HepG2 (cell line): ENCODE results near the gene FAM171A2. TPM values are rescaled to one million over a fixed set of nuclear protein-coding genes. Genes with fewer than 3 reads are reported as not detected.
"Not testable (repeated sequence)": the region's sequence is repeated elsewhere in the genome, so short reads cannot be mapped to it uniquely, and the experiment has no call there.

Experiments
- ATAC-seq: fragments of 200-7000 bp; cut with Tn5 transposase; 3 replicates; pipeline ENCODE4 v1.9.1; 2020; ENCODE audit warnings: mild to moderate bottlenecking, moderate library complexity
- BruUV-seq: library from RNA; stranded (reverse); fragments of 400-500 nt; replicated peaks from 2 replicates; lab custom pipeline; 2021; lab: Mats Ljungman, UMichigan
- CTCF ChIA-PET: fragments of 300-600 bp; formaldehyde crosslinking; extraction: SDS; loops from one replicate; lab custom pipeline; 2021; ENCODE audit warnings: low total read pairs, inconsistent platforms, low intra/inter-chr PET ratio; lab: Yijun Ruan, JAX
- POLR2A ChIA-PET: fragments of 350-600 bp; sonication (Branson Sonifier 250); formaldehyde crosslinking; loops from one replicate; lab custom pipeline; 2020; ENCODE audit warnings: antibody characterized with exemption, inconsistent platforms; lab: Yijun Ruan, JAX
- DNase-seq: peaks from one replicate; pipeline ENCODE4 v3.0.0-alpha.2; 2015; ENCODE audit warnings: low spot score
- FAIRE-seq: peaks from 3 replicates; lab custom pipeline; 2011; peaks lifted over from hg19 to GRCh38; lab: Jason Lieb, UNC
- H2AFZ ChIP-seq: one replicate; pipeline ENCODE4 v1.6.1; 2011; ENCODE audit warnings: low read length, inconsistent platforms
- H3K27ac ChIP-seq: fragments of 300-600 bp; 3 replicates; pipeline ENCODE4 v1.8.0; 2011; ENCODE audit warnings: mixed run types, mild to moderate bottlenecking, mixed read lengths, low read length, inconsistent platforms; ENCODE audit not compliant: insufficient read depth; ENCODE audit errors: extremely low read length
- H3K27me3 ChIP-seq, 2 experiments: fragments of 200-600 bp in 1 of 2; 2 replicates in 1 of 2; 3 replicates in 1 of 2; pipeline versions ENCODE4 v1.6.0 to v1.8.0; 2011; ENCODE audit warnings: low read length in 2 of 2, mild to moderate bottlenecking in 2 of 2, moderate library complexity in 2 of 2, inconsistent platforms in 1 of 2; ENCODE audit not compliant: insufficient read depth in 2 of 2, control insufficient read depth in 1 of 2
- H3K36me3 ChIP-seq, 2 experiments: fragments of 200-600 bp in 1 of 2; replicated peaks in 1 of 2; 2 replicates in 1 of 2; 3 replicates in 1 of 2; pipeline versions ENCODE4 v1.5.1 to v1.8.0; 2011; ENCODE audit warnings: low read length in 2 of 2, inconsistent platforms in 1 of 2; ENCODE audit not compliant: insufficient read depth in 2 of 2, control insufficient read depth in 1 of 2
- H3K4me1 ChIP-seq: 2 replicates; pipeline ENCODE4 v1.5.1; 2012; ENCODE audit warnings: low read length, inconsistent platforms; ENCODE audit not compliant: insufficient read depth
- H3K4me2 ChIP-seq: 2 replicates; pipeline ENCODE4 v1.6.0; 2011; ENCODE audit warnings: low read depth, low read length, inconsistent platforms
- H3K4me3 ChIP-seq, 3 experiments: fragments of 200-600 bp in 1 of 3; sonication (generic), shearing (Covaris generic) in 1 of 3; replicated peaks in 1 of 3; 2 replicates each; pipeline ENCODE4 v1.5.1; 2011 to 2016; ENCODE audit warnings: low read length in 3 of 3, inconsistent platforms in 2 of 3, low read depth in 2 of 3, mild to moderate bottlenecking in 2 of 3, control low read depth in 1 of 3, mixed read lengths in 1 of 3; ENCODE audit not compliant: insufficient read depth in 1 of 3
- H3K79me2 ChIP-seq: one replicate; pipeline ENCODE4 v1.6.1; 2011; ENCODE audit warnings: low read length, inconsistent platforms; ENCODE audit not compliant: insufficient read depth
- H3K9ac ChIP-seq: 2 replicates; pipeline ENCODE4 v1.6.0; 2011; ENCODE audit warnings: mild to moderate bottlenecking, low read depth, low read length, inconsistent platforms; ENCODE audit not compliant: insufficient read depth
- H3K9me3 ChIP-seq: 2 replicates; pipeline ENCODE4 v1.5.1; 2012; ENCODE audit warnings: mild to moderate bottlenecking, low read length
- H4K20me1 ChIP-seq: 2 replicates; pipeline ENCODE4 v1.6.0; 2011; ENCODE audit warnings: inconsistent platforms, mild to moderate bottlenecking, low read length, moderate library complexity; ENCODE audit not compliant: insufficient read depth
- KLF12 ChIP-seq: sonication (generic); formaldehyde crosslinking; IDR thresholded peaks from 2 replicates; pipeline ENCODE4 v1.4.0; 2020; ENCODE audit warnings: missing genetic modification reagents, borderline replicate concordance
- WGBS: methylation state at CpG from one replicate; pipeline ENCODE4 v1.1.6; 2017; ENCODE audit warnings: low lambda C conversion rate; 5-methylcytosine and 5-hydroxymethylcytosine counted together
- in situ Hi-C: cut with HindIII; loops from 2 replicates; pipeline ENCODE4 v1.10.0; 2017; ENCODE audit warnings: low pct_unique_long_range_greater_than_20kb; ENCODE audit not compliant: extremely low pct_ligation_motif_present
- intact Hi-C: fragments of 100-400 bp; cut with micrococcal nuclease; formaldehyde crosslinking; loops from one replicate; pipeline ENCODE4 v1.10.0; 2022; ENCODE audit not compliant: unreplicated experiment
- polyA plus RNA-seq, 8 experiments: library from polyadenylated mRNA; depleted of rRNA in 3 of 8; stranded (reverse) in 7 of 8; unstranded in 1 of 8; fragments of >200 nt; fragmentation: Illumina TruSeq in 4 of 8; extraction: Trizol in 4 of 8; gene quantifications; 2 replicates each; pipeline versions ENCODE4 v1.2.1 to v1.2.3, GENCODE V29; 2011 to 2016; ENCODE audit warnings: low read depth in 4 of 8, missing spikeins in 1 of 8, mixed read lengths in 1 of 8; ENCODE audit not compliant: insufficient read depth in 1 of 8
- total RNA-seq, 5 experiments: library from RNA; depleted of rRNA; stranded (reverse); fragments of >200 nt; fragmentation: Illumina TruSeq; extraction: Trizol; gene quantifications; 2 replicates each; pipeline ENCODE4 v1.2.3, GENCODE V29; 2016; ENCODE audit warnings: low read depth in 1 of 5
- TF ChIP-seq, protein P1 (sequence below): fragments of 450-650 bp; IDR thresholded peaks from 2 replicates; pipeline ENCODE4 v1.6.1; 2016

FAM171A2 gene
- total and polyA plus RNA-seq, 2 of the 13 experiments (the other 11 are each of a cell fraction or from before 2014, with no cell fraction given) = 1.8 to 3.6 TPM

DNA sequence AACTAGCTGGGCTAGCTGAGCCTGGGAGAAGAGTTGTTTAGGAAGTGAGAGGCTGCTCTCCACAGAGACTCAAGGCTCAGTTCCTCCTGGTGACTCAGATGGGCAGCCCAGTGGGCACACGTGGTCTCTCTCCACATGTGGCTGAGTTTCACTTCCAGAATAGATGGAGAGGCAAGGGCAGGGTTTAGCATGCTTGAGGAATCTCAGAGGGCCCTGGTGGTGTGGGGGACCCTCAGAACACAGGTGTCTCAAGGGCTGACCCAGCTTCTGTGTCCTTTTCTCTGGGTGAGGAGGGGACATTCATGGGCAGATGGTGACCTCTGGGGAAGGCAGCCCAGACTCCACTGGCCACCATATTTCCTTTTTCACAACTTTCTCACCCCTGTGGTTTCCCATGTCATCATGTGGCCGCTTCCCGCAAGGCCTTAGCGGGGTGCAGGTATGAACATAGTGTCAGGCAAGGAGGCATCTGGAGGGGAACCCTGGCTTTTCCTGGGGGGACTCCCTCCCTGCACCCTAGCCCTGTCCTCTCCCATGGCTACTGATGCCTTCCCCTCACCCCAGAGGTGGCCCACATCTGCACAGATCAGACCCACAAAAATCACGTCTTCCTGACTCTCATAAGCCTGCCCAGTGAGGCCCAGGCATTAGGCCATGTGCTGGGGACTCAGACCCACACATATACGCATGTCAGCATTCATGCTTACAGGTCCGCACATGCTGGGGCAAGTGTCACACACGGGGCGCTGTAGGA, 15.2 kb downstream of the FAM171A2 start:
- Histone ChIP-seq H3K27me3 (peaks cover 0 to 9% of the 10 kb centered on the region in 2 experiments; a peak in 1 of 5 replicates), H3K9ac (no peak overlapping the region), H2AFZ (no peak overlapping the region), H3K27ac (no peak overlapping the region), H4K20me1 (no peaks in the 10 kb centered on the region), H3K4me1 (peaks cover 19% of the 10 kb centered on the region), H3K79me2 (peaks cover 4% of the 10 kb centered on the region), H3K36me3 (peaks cover 9 to 30% of the 10 kb centered on the region in 2 experiments), H3K4me2 (no peak overlapping the region), H3K4me3 (no peak overlapping the region), H3K9me3 (no peaks in the 10 kb centered on the region)
- intact Hi-C loops (no loop called here), in situ Hi-C loops (no loop called here)
- BruUV-seq = no TSS peak
- TF ChIP-seq, protein P1, sequence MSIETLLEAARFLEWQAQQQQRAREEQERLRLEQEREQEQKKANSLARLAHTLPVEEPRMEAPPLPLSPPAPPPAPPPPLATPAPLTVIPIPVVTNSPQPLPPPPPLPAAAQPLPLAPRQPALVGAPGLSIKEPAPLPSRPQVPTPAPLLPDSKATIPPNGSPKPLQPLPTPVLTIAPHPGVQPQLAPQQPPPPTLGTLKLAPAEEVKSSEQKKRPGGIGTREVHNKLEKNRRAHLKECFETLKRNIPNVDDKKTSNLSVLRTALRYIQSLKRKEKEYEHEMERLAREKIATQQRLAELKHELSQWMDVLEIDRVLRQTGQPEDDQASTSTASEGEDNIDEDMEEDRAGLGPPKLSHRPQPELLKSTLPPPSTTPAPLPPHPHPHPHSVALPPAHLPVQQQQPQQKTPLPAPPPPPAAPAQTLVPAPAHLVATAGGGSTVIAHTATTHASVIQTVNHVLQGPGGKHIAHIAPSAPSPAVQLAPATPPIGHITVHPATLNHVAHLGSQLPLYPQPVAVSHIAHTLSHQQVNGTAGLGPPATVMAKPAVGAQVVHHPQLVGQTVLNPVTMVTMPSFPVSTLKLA = 0 out of 2 replicates have a peak, but pooled peaks have one; percentile 25
- no peak for TF ChIP-seq KLF12
- ChIA-PET POLR2A (no interaction called here), CTCF (no interaction called here)
- WGBS = 89% methylated on average over 9 of the region's 9 CpGs
- FAIRE-seq = no peak
- no peak for DNase-seq
- ATAC-seq = no peak

GRCh38 chr17:44347206-44348055, 16.2 kb downstream of the FAM171A2 start:
- BruUV-seq, H3K27me3 ChIP-seq, ATAC-seq, in situ Hi-C loops, H3K27ac ChIP-seq, H4K20me1 ChIP-seq, intact Hi-C loops, H3K4me3 ChIP-seq, H3K9ac ChIP-seq, H3K9me3 ChIP-seq, H3K79me2 ChIP-seq, H2AFZ ChIP-seq, H3K4me2 ChIP-seq, FAIRE-seq, CTCF ChIA-PET, POLR2A ChIA-PET, DNase-seq: not testable (repeated sequence)
- 90% methylated on average over 18 of the region's 18 CpGs for WGBS
- Histone ChIP-seq H3K4me1 (peaks cover 25% of the 10 kb centered on the region), H3K36me3 (peaks cover 6 to 23% of the 10 kb centered on the region in 2 experiments; a peak in 4 of 5 replicates)
